NCI-H2196 treated with DMSO at 0.1 percent for 48 hours (cell line): ENCODE results near the gene TNFSF9.
"Not testable (repeated sequence)": the region's sequence is repeated elsewhere in the genome, so short reads cannot be mapped to it uniquely, and the experiment has no call there.

Experiments
- DNase-seq: peaks from one replicate; lab custom pipeline; 2025; ENCODE audit not compliant: unreplicated experiment; lab: John Stamatoyannopoulos, UW

TNFSF9 gene

GRCh38 chr19:6508028-6508771, 22.6 kb upstream of the TNFSF9 start:
- DNase-seq = not testable (repeated sequence)

- DNase-seq = no peak
Measured at GRCh38 chr19:6509118-6509971, 21.5 kb upstream of the TNFSF9 start.

GRCh38 chr19:6510618-6511017, 20.2 kb upstream of the TNFSF9 start:
- DNase-seq = no peak

GRCh38 chr19:6514089-6514488, 16.7 kb upstream of the TNFSF9 start:
- no peak for DNase-seq

- no peak for DNase-seq
Measured at GRCh38 chr19:6514926-6515544, 15.8 kb upstream of the TNFSF9 start.

- DNase-seq = peak; percentile 95
Measured at GRCh38 chr19:6516018-6516658, 14.7 kb upstream of the TNFSF9 start.

- DNase-seq = peak; percentile 86
Measured at GRCh38 chr19:6516659-6517291, 14.1 kb upstream of the TNFSF9 start.

GRCh38 chr19:6518145-6518911, 12.5 kb upstream of the TNFSF9 start:
- DNase-seq = no peak

- DNase-seq = no peak
Measured at GRCh38 chr19:6519289-6519688, 11.5 kb upstream of the TNFSF9 start.

- DNase-seq = no peak
Measured at GRCh38 chr19:6521718-6522646, 8.8 kb upstream of the TNFSF9 start.

- DNase-seq = no peak
Measured at GRCh38 chr19:6522712-6523111, 8.1 kb upstream of the TNFSF9 start.

GRCh38 chr19:6524311-6524710, 6.5 kb upstream of the TNFSF9 start:
- no peak for DNase-seq

- DNase-seq = no peak
Measured at GRCh38 chr19:6527893-6528543, 2.8 kb upstream of the TNFSF9 start.

- DNase-seq = no peak
Measured at GRCh38 chr19:6528544-6529121, 2.2 kb upstream of the TNFSF9 start.

- no peak for DNase-seq
Measured at GRCh38 chr19:6529351-6529750, 1.5 kb upstream of the TNFSF9 start.

- no peak for DNase-seq
Measured at GRCh38 chr19:6529937-6530385, 865 bp upstream of the TNFSF9 start.

- DNase-seq = no peak
Measured at GRCh38 chr19:6531163-6531955, 533 bp downstream of the TNFSF9 start.

GRCh38 chr19:6531956-6532243, 1.1 kb downstream of the TNFSF9 start:
- DNase-seq = no peak
